AG08396 (cell line): ENCODE results near the gene NPIPB2.
"Not testable (repeated sequence)": the region's sequence is repeated elsewhere in the genome, so short reads cannot be mapped to it uniquely, and the experiment has no call there.

ENCODE experiments used
- DNase-seq: peaks from one replicate; pipeline ENCODE4 v3.0.0; 2012; ENCODE audit warnings: low spot score, mixed read lengths

NPIPB2 gene

GRCh38 chr16:11941945-11942344 is at the start of gene NPIPB2:
NPIPB2 (minus strand) TSS chr16:11942045; CDS start chr16:11942045, 0 bp downstream.
- DNase-seq = not testable (repeated sequence)

GRCh38 chr16:11990702-11991390 is 49.0 kb upstream of the NPIPB2 start:
- no peak for DNase-seq

GRCh38 chr16:11988258-11988978 is 46.6 kb upstream of the NPIPB2 start:
- DNase-seq = no peak

GRCh38 chr16:11986521-11987057 is 44.7 kb upstream of the NPIPB2 start:
- no peak for DNase-seq

GRCh38 chr16:11985250-11985649 is 43.4 kb upstream of the NPIPB2 start:
- DNase-seq = no peak

- no peak for DNase-seq
Observed at GRCh38 chr16:11980136-11980844, 38.4 kb upstream of the NPIPB2 start.

- no peak for DNase-seq
Observed at GRCh38 chr16:11979013-11979672, 37.3 kb upstream of the NPIPB2 start.

DNA sequence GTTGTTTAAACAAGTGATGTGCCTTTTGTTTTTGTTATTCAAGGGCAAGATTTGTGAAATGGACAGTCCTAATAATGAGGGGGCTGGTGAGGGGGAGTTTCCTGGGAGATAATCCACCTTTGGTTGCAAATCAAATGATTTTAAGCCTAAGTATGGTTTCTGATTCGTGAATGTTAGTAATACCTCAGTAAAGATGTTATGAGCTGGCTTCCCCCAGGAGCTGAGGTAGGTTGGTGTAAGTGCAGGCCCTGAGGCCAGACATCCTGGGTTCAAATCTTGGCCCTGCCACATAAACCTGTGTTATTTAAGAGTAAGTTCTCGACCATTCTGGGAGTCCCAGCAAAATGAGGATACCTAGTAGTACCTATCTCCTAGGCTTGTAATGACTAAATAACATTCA is 36.2 kb upstream of the NPIPB2 start:
- DNase-seq = no peak

DNA sequence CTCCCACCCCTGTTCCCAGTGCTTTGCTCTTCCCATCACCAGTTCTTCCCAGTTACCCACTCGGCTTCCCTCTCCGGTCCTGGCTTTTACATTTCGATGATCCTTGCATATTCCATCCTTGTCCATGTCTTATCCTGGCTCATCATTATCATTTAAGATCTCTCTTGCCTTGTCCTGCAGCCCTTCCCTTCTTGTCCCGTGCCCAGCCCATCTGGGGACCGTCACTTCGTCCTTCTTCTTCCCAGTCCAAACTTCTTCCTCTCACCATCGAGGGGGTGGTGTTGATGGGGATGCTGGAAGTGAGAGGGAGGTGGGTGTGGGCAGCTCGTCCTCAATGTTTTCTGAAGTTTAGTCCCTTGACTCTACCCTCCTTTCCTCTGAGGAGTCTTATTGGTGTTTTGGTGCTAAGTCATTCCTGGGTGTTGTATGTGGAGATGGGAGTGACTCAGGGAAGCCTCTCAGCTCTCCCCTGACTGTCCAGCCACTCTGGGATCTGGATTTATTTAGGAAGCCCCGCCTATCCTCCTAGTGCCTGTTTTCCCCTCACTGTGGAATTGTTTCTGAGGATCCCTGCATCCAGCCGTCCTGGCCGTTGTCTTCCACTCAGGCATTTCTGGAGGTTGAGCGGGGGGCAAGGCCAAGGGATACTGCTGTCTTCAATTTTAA is 35.7 kb upstream of the NPIPB2 start:
- peak; percentile 83 for DNase-seq

GRCh38 chr16:11976850-11977375 is 35.1 kb upstream of the NPIPB2 start:
- DNase-seq = no peak

DNA sequence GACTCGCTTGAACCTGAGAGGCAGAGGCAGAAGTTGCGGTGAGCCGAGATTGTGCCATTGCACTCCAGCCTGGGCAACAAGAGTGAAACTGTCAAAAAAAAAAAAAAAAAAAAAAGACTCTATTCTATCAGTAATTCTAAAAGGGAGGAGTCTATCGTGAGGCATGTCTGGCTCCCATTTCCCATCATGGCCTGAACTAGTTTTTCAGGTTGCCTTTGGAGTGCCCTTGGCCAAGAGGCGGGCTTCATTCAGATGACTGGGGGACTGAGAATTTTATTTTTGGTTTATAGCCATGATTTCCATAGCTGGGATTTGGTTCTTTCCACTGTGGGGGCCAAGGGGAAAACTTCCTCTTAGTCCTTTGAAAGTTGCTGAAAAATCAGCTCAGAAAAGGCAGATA is 31.2 kb upstream of the NPIPB2 start:
- no peak for DNase-seq

GRCh38 chr16:11972128-11972527 is 30.3 kb upstream of the NPIPB2 start:
- no peak for DNase-seq

DNA sequence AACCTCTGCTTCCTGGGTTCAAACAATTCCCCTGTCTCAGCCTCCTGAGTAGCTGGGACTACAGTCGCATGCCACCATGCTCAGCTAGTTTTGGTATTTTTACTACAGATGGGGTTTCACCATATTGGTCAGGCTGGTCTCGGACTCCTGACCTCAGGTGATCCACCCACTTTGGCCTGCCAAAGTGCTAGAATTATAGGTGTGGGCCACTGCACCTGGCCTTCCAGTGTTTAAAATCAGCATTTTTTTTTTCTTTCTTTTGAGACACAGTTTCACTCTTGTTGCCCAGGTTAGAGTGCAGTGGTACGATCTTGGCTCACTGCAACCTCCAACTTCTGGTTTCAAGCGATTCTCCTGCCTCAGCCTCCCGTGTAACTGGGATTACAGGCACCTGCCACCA is 28.4 kb upstream of the NPIPB2 start:
- DNase-seq = not testable (repeated sequence)

DNA sequence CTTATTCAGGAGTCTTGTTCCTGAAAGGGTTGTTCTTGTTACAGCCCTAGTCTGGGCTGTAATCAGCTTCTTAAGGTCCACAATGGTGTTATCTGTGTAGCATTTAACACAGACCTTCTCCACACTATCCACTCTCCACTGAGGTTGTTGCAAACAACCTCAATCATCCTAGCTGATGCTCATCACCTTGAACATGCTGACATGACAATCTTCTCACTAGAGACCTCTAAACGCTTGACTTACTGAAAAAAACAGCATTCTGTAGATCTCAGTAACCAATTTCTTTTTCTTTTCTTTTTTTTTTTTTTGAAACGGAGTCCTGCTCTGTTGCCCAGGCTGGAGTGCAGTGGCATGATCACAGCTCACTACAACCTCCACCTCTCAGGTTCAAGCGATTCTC is 26.7 kb upstream of the NPIPB2 start:
- DNase-seq = no peak

DNA sequence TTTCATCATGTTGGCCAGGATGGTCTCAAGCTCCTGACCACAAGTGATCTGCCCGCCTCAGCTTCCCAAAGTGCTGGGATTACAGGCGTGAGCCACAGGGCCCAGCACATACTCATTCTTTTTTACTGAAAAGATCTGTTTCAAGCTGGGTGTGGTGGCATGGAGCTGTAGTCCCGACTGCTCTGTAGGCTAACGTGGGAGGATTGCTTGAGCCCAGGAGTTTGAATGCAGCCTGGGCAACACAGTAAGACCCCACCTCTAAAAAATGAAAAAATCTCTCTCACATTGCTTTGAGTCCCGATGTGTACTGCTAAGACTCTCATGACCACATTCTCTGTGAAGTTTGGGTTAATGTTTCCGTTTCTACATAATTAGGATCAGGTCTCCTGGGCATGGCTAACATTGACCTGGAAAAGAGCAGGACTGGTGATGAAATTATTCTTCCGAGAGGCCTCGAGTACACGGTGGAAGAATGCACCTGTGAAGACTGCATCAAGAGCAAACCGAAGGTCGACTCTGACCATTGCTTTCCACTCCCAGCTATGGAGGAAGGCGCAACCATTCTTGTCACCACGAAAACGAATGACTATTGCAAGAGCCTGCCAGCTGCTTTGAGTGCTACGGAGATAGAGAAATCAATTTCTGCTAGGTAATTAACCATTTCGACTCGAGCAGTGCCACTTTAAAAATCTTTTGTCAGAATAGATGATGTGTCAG is 25.5 kb upstream of the NPIPB2 start:
- DNase-seq = no peak

DNA sequence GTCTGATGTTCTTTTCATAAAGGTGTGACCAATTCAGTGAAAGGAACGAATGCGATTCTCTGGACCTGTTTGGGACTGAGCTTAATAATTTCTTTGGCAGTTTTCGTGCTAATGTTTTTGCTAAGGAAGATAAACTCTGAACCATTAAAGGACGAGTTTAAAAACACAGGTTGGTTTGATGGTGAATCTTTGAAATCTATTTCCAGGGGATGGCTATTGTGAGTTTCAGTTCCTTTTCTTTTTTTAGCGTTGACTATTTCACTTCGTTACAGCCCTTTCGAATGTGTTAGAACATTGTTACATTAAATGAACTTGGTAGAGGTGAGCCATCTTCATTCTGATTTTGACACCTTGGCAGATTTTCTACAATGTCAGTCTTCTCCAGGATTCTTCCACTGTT is 24.3 kb upstream of the NPIPB2 start:
- no peak for DNase-seq

- no peak for DNase-seq
Observed at GRCh38 chr16:11964761-11965551, 23.1 kb upstream of the NPIPB2 start, which contains the start of gene TNFRSF17. TNFRSF17 (plus strand) TSS chr16:11965210; CDS start chr16:11965325, 115 bp downstream.

GRCh38 chr16:11963706-11964105 is 21.9 kb upstream of the NPIPB2 start:
- DNase-seq = no peak

DNA sequence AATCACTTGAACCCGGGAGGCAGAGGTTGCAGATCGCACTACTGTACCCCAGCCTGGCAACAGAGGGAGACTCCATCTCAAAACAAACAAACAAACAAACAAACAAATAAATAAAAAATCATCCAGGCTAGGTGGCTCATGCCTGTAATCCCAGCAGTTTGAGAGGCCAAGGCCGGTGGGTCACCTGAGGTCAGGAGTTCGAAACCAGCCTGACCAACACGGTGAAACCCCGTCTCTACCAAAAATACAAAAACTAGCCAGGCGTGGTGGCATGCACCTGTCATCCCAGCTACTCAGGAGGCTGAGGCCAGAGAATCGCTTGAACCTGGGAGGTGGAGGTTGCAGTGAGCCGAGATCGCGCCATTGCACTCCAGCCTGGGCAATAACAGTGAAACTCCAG is 21.1 kb upstream of the NPIPB2 start:
- DNase-seq = not testable (repeated sequence)

DNA sequence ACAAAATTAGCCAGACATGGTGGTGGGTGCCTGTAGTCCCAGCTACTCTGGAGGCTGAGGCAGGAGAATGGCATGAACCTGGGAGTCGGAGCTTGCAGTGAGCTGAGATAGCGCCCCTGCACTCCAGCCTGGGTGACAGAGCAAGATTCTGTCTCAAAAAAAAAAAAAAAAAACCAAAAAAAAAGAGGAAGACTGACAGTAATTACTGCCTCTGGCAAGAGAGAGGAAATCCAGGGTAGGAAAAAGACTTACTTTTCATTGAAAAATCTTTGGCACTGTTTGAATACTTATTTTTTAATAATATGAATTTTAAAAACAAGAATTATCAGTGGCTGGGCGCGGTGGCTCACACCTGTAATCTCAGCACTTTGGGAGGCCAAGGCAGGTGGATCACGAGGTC is 20.6 kb upstream of the NPIPB2 start:
- not testable (repeated sequence) for DNase-seq
